Glomerular endothelial cell (primary cell): Measurements from ENCODE around the gene MAPRE2. TPM values are rescaled to one million over a fixed set of nuclear protein-coding genes. Genes with fewer than 3 reads are reported as not detected.

Source experiments
- DNase-seq: peaks from one replicate; pipeline ENCODE4 v3.0.0-alpha.2; 2011; ENCODE audit warnings: low read depth, low spot score; ENCODE audit errors: extremely low read depth
- total RNA-seq: library from RNA; depleted of rRNA; stranded (reverse); fragments of >200 nt; gene quantifications from 2 replicates; pipeline ENCODE4 v1.2.3, GENCODE V29; 2015

MAPRE2 gene
- total RNA-seq, 1 donor from 2014 or later, result 60.0 TPM

DNA sequence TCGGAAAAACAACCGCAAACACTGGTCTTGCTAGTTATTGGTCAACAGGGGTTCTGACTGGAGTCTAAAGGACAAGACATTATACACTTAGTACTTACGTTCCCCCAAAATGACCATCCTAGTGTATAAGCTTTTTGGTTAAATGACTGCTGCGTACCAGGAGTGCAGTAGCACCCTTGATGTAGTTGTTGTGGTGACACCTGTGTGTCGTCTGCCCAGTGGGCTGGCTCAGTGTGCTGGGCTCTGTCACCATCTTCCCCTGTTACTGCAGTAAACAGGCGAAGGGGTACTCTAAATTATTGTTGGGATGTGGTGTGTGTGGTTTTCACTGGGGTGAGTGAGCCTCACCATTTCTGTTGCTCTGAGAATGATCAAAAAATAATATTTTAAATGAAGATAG lies 76.2 kb downstream of the MAPRE2 start:
- DNase-seq, result no peak

- no peak for DNase-seq
These were observed 76.8 kb downstream of the MAPRE2 start for GRCh38 chr18:35117951-35118411.

DNA sequence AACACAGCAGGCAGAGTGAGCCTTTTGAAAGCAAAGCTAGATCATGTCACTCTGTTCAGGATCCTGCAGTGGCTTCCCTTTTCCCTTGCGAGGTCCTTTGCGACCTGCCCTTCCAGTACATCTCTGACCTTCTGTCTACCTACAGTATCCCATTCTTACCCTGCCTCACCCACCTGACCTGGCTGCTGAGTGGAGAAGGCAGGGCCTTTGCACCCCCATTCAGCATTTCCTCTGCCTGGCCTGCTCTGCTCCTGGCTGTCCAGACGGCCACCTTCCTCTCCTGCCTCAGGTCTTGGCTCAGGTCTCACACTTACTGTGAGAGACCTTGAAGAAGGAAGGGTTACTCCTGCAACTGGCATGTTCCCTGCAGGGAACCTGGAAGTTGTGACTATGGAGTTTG lies 77.4 kb downstream of the MAPRE2 start:
- DNase-seq, result no peak

- DNase-seq, result no peak
These were observed 79.8 kb downstream of the MAPRE2 start for GRCh38 chr18:35121038-35121437.

DNA sequence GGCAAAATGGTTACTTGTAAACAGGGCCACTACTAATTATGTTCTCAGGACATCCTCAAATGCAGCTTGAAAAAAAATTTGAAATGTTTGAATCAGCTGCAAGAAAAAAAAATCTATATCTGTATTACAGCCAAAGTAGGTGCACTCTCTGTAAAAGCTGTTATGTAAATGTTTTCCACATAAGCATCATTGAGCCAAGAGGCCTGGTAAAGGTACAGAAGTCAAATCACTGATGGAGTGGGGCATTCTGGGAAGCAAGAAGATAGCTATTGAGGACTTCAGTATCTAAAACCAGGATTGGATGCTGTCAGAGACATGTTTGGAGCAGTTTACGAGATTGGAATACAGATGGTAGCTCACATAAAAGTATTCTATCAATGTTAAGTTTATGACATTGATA lies 80.3 kb downstream of the MAPRE2 start:
- DNase-seq, result no peak

GRCh38 chr18:35122586-35123224 lies 81.5 kb downstream of the MAPRE2 start:
- no peak for DNase-seq

DNA sequence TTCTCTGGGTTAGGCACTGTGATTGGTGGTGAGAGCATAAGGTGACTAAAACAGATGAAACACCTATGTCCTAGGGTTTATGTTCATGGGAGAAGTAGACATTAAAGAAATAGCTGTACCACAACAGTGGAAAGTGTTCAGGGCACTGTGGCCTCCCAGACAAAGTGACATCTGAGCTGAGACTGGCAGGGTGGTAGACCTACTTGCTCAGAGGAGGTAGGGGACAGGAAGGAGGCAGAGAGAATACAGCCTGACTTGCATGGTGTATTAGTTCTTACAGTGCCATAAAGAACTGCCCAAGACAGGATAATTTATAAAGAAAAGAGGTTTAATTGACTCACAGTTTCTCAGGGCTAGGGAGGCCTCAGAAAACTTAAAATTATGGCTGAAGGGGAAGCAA lies 82.6 kb downstream of the MAPRE2 start:
- DNase-seq, result no peak

- DNase-seq, result no peak
These were observed 86.0 kb downstream of the MAPRE2 start for GRCh38 chr18:35127201-35127600.

GRCh38 chr18:35128675-35129074 lies 87.5 kb downstream of the MAPRE2 start:
- no peak for DNase-seq

- DNase-seq, result no peak
These were observed 89.0 kb downstream of the MAPRE2 start for GRCh38 chr18:35130236-35130635.

- DNase-seq, result no peak
These were observed 90.3 kb downstream of the MAPRE2 start for GRCh38 chr18:35131387-35132020.

GRCh38 chr18:35132021-35132902 lies 91.0 kb downstream of the MAPRE2 start:
- no peak for DNase-seq

DNA sequence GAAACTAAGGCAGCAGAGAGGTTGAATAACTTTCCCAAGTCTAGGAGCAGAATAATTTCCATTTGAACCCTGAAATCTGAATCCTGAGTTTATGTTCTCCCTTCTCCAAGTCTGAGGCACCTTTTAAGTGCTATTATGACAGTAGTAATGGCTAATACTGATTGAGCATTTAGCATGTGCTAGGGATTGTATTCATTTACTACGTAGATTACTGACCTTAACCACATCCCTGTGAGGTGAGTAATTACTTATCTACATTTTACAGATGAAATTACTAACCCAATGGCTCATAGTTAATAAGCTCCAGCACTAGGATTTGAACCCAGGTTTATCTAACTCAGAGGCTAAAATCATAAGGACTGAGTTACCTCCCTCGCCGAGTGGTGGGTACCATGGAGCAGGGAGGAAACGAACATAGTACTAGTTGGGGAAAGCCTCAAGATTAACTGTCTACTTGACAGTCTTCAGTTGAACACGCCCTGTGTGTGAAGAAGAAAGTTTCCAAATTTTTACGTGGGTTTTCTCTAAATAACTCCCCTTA lies 93.0 kb downstream of the MAPRE2 start:
- DNase-seq, result no peak

- no peak for DNase-seq
These were observed 93.7 kb downstream of the MAPRE2 start for GRCh38 chr18:35134791-35135531.

- DNase-seq, result no peak
These were observed 95.0 kb downstream of the MAPRE2 start for GRCh38 chr18:35136248-35136647.

- no peak for DNase-seq
These were observed 95.7 kb downstream of the MAPRE2 start for GRCh38 chr18:35136885-35137284.

- DNase-seq, result no peak
These were observed 96.4 kb downstream of the MAPRE2 start for GRCh38 chr18:35137632-35138031.

DNA sequence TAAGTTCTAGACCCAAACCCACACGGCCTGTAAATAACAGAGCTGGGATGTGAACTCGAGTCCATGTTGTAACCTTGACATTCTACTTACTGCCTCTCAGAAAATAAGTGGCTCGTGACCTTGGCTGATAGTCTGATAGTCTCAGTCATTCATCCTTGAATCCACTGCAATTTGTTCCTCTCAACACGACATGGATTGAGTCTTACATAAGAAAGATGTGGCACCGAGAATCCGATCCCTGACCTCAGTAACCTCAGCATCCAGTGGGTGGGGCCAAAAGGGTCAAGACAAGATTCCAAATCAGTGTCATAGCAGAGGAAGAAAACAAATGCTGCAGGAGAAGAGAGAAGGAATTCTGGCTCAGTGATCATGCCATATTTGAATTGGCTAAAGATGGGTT lies 97.6 kb downstream of the MAPRE2 start:
- no peak for DNase-seq

DNA sequence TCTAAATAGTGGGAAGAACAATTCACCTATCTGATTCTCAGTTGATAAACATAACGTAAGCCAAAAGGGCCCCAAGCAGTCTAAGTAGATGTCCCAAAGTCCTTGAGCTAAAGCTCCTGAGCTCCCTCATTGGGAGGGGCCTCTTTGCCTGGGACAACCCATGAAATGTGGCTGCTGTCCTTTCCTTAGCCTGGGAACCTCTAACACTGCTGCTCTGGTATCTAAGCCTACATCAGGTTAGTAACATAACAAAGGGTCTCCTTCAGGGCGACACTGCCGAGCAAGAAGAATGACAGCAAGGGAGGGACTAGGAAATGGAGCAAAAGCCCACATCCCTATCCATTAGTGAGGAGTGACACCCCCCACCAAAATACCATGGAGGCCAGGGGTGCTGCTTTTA lies 98.3 kb downstream of the MAPRE2 start:
- DNase-seq, result no peak

DNA sequence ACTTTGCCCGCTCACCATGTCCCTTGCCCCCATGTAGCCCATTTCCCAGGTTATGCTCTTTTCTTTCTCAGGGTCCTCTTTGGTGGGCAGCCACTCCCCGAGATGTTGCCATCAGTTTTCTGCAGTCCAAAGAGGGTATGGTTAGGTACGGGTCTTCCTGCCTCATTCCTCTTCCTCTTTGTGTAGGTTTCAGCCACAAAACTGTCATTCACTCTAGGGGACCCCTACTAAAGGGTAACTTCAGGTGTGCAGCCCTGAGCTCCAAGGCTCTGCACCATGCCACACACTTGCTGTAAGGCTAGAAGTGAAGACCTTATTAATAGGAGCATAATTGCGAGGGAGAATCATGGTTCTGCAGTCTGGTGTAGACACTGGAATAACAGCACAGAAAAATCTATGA lies 99.9 kb downstream of the MAPRE2 start:
- no peak for DNase-seq
